K562 (cell line): ENCODE results near the gene MACROD2. TPM values are rescaled to one million over a fixed set of nuclear protein-coding genes. Genes with fewer than 3 reads are reported as not detected.

Source experiments
- ATAC-seq: fragments of 200-7000 bp; cut with Tn5 transposase; 3 replicates; pipeline ENCODE4 v1.9.1; 2020; ENCODE audit warnings: moderate library complexity
- BruUV-seq: library from RNA; stranded (reverse); fragments of 400-500 nt; replicated peaks from 2 replicates; lab custom pipeline; 2021; lab: Mats Ljungman, UMichigan
- CTCF ChIA-PET: fragments of 300-600 bp; formaldehyde crosslinking; extraction: SDS; loops from one replicate; lab custom pipeline; 2021; ENCODE audit warnings: low intra/inter-chr PET ratio; lab: Yijun Ruan, JAX
- POLR2A ChIA-PET: fragments of 300-600, 350-650 bp; sonication (Branson Sonifier 250); formaldehyde crosslinking; extraction: SDS; loops from one replicate; lab custom pipeline; 2021; ENCODE audit warnings: antibody characterized with exemption, inconsistent platforms; lab: Yijun Ruan, JAX
- DNase-seq, 4 experiments: peaks; one replicate each; pipeline versions ENCODE4 v3.0.0 to v3.0.0-alpha.2; 2011 to 2018; ENCODE audit warnings: low spot score in 3 of 4, mixed read lengths in 3 of 4; ENCODE audit errors: extremely low read depth in 1 of 4
- FAIRE-seq: peaks from 2 replicates; lab custom pipeline; 2011; peaks lifted over from hg19 to GRCh38; lab: Jason Lieb, UNC
- H2AFZ ChIP-seq: 2 replicates; pipeline ENCODE4 v1.6.0; 2011; ENCODE audit warnings: low read depth, low read length, control low read depth, inconsistent platforms
- H3K27ac ChIP-seq: fragments of 200-600 bp; 3 replicates; pipeline ENCODE4 v1.8.0; 2011; ENCODE audit warnings: low read depth, mild to moderate bottlenecking, control low read depth, inconsistent platforms, low read length, moderate library complexity, mixed read lengths; ENCODE audit errors: extremely low read depth
- H3K27me3 ChIP-seq, 2 experiments: fragments of 300-600 bp in 1 of 2; 2 replicates in 1 of 2; 3 replicates in 1 of 2; pipeline versions ENCODE4 v1.6.0 to v1.8.0; 2011; ENCODE audit warnings: inconsistent platforms in 2 of 2, low read length in 2 of 2, mild to moderate bottlenecking in 1 of 2, mixed read lengths in 1 of 2, moderate library complexity in 1 of 2; ENCODE audit not compliant: control insufficient read depth in 2 of 2, insufficient read depth in 2 of 2
- H3K36me3 ChIP-seq: fragments of 300-600 bp; 3 replicates; pipeline ENCODE4 v1.8.0; 2011; ENCODE audit warnings: mild to moderate bottlenecking, low read length, inconsistent platforms; ENCODE audit not compliant: control insufficient read depth, insufficient read depth
- H3K4me1 ChIP-seq, 2 experiments: fragments of 200-600 bp in 1 of 2; replicated peaks in 1 of 2; 2 replicates in 1 of 2; 3 replicates in 1 of 2; pipeline versions ENCODE4 v1.5.1 to v1.8.0; 2011; ENCODE audit warnings: inconsistent platforms in 2 of 2, low read length in 2 of 2, mild to moderate bottlenecking in 1 of 2, mixed read lengths in 1 of 2, moderate library complexity in 1 of 2; ENCODE audit not compliant: control insufficient read depth in 2 of 2, insufficient read depth in 2 of 2
- H3K4me2 ChIP-seq: 2 replicates; pipeline ENCODE4 v1.6.1; 2011; ENCODE audit warnings: low read length, control low read depth, inconsistent platforms, mixed read lengths; ENCODE audit not compliant: insufficient read depth
- H3K4me3 ChIP-seq: fragments of 200-600 bp; sonication (generic), shearing (Covaris generic); 2 replicates; pipeline ENCODE4 v1.5.1; 2016; ENCODE audit warnings: control low read depth, inconsistent platforms
- H3K79me2 ChIP-seq: fragments of 200-600 bp; 3 replicates; pipeline ENCODE4 v1.8.0; 2011; ENCODE audit warnings: low read length, inconsistent platforms; ENCODE audit not compliant: control insufficient read depth, insufficient read depth
- H3K9ac ChIP-seq, 2 experiments: 2 replicates each; pipeline versions ENCODE4 v1.6.0 to v1.6.1; 2011; ENCODE audit warnings: low read depth in 2 of 2, low read length in 2 of 2, control low read depth in 1 of 2, inconsistent platforms in 1 of 2, mild to moderate bottlenecking in 1 of 2, mixed read lengths in 1 of 2; ENCODE audit not compliant: insufficient read depth in 1 of 2
- H3K9me1 ChIP-seq: one replicate; pipeline ENCODE4 v1.6.0; 2011; ENCODE audit warnings: inconsistent platforms, mild to moderate bottlenecking, low read length, moderate library complexity; ENCODE audit not compliant: control insufficient read depth, insufficient read depth
- H3K9me3 ChIP-seq: replicated peaks from 2 replicates; pipeline ENCODE4 v1.5.1; 2011; ENCODE audit warnings: low read depth, low read length, inconsistent platforms; ENCODE audit not compliant: control insufficient read depth, insufficient read depth
- H4K20me1 ChIP-seq: replicated peaks from 2 replicates; pipeline ENCODE4 v1.6.1; 2011; ENCODE audit warnings: low read length, inconsistent platforms, mixed read lengths; ENCODE audit not compliant: control insufficient read depth, insufficient read depth
- CBX3 ChIP-seq, 2 experiments: IDR thresholded peaks; 1 replicate in 1 of 2; 2 replicates in 1 of 2; pipeline ENCODE4 v1.6.1; 2012; ENCODE audit warnings: inconsistent platforms in 2 of 2, low read length in 2 of 2, borderline replicate concordance in 1 of 2, control low read depth in 1 of 2
- CBX5 ChIP-seq: IDR thresholded peaks from 2 replicates; pipeline ENCODE4 v1.6.1; 2014; ENCODE audit warnings: low read depth, borderline replicate concordance
- EP400 ChIP-seq: fragments of 450-650 bp; IDR thresholded peaks from 2 replicates; pipeline ENCODE4 v1.6.1; 2017; ENCODE audit warnings: antibody characterized with exemption, mild to moderate bottlenecking, moderate library complexity
- MCM5 ChIP-seq: fragments of 450-650 bp; IDR thresholded peaks from 2 replicates; pipeline ENCODE4 v1.6.1; 2016; ENCODE audit warnings: low read depth
- MTA3 ChIP-seq: fragments of 450-650 bp; formaldehyde crosslinking; IDR thresholded peaks from 2 replicates; pipeline ENCODE4 v1.6.1; 2017; ENCODE audit warnings: mild to moderate bottlenecking, borderline replicate concordance
- PRPF4 ChIP-seq: fragments of 200-400 bp; formaldehyde crosslinking; IDR thresholded peaks from one replicate; pipeline ENCODE4 v1.6.1; 2017; ENCODE audit warnings: low read length, low read depth, mild to moderate bottlenecking; ENCODE audit not compliant: insufficient read depth, poor library complexity, severe bottlenecking
- RBM34 ChIP-seq: fragments of 200-400 bp; formaldehyde crosslinking; IDR thresholded peaks from 2 replicates; pipeline ENCODE4 v1.6.1; 2018; ENCODE audit warnings: low read length, borderline replicate concordance; ENCODE audit not compliant: insufficient read depth
- SRSF1 ChIP-seq: fragments of 200-400 bp; formaldehyde crosslinking; IDR thresholded peaks from 2 replicates; pipeline ENCODE4 v1.6.1; 2017; ENCODE audit warnings: mild to moderate bottlenecking, low read depth, low read length, moderate library complexity
- TSHZ1 ChIP-seq: fragments of 250-450 bp; sonication (Bioruptor Pico); IDR thresholded peaks from 2 replicates; pipeline ENCODE4 v1.4.0; 2020; ENCODE audit warnings: mild to moderate bottlenecking, moderate library complexity
- USF1 ChIP-seq: sonication (generic); formaldehyde crosslinking; IDR thresholded peaks from 2 replicates; pipeline ENCODE4 v1.9.0; 2022; ENCODE audit warnings: mild to moderate bottlenecking, missing genetic modification reagents
- ZKSCAN1 ChIP-seq: fragments of 150-350 bp; IDR thresholded peaks from 2 replicates; pipeline ENCODE4 v1.6.1; 2016; ENCODE audit warnings: low read depth, low read length
- ZNF12 ChIP-seq: sonication (generic); formaldehyde crosslinking; IDR thresholded peaks from 2 replicates; pipeline ENCODE4 v1.4.0; 2020; ENCODE audit warnings: mild to moderate bottlenecking, missing genetic modification reagents
- ZNF143 ChIP-seq: sonication (generic); formaldehyde crosslinking; IDR thresholded peaks from 2 replicates; pipeline ENCODE4 v1.9.0; 2022; ENCODE audit warnings: mild to moderate bottlenecking, missing genetic modification reagents
- ZNF445 ChIP-seq: fragments of 250-450 bp; sonication (Bioruptor Pico); IDR thresholded peaks from 2 replicates; pipeline ENCODE4 v1.4.0; 2020; ENCODE audit warnings: low read depth, mild to moderate bottlenecking, moderate library complexity
- ZSCAN32 ChIP-seq: fragments of 450-650 bp; formaldehyde crosslinking; IDR thresholded peaks from 2 replicates; pipeline ENCODE4 v1.4.0; 2020; ENCODE audit warnings: mild to moderate bottlenecking, moderate library complexity
- WGBS: fragments of 100-300 bp; shearing (Covaris generic); methylation state at CpG from one replicate; pipeline ENCODE4 v1.1.6; 2016; ENCODE audit warnings: low coverage, mixed read lengths; ENCODE audit not compliant: insufficient coverage; ENCODE audit errors: missing lambda C conversion rate; 5-methylcytosine and 5-hydroxymethylcytosine counted together
- in situ Hi-C: fragments of 300-500 bp; cut with MboI; formaldehyde crosslinking; loops from 4 replicates; pipeline ENCODE4 v1.15.0; 2018; ENCODE audit warnings: inconsistent platforms, mixed read lengths
- intact Hi-C: fragments of 100-400 bp; cut with micrococcal nuclease; formaldehyde crosslinking; loops from 2 replicates; pipeline ENCODE4 v1.14.2; 2022
- polyA plus RNA-seq, 8 experiments: library from polyadenylated mRNA; depleted of rRNA in 4 of 8; stranded (reverse) in 5 of 8; unstranded in 3 of 8; fragments of >200 nt; fragmentation: Nextera tagmentation in 2 of 8; fragmentation: Illumina TruSeq in 1 of 8; extraction: Ambion mirVana in 2 of 8; extraction: Trizol in 1 of 8; gene quantifications; 2 replicates each; pipeline versions ENCODE4 v1.2.1 to v1.2.3, GENCODE V29; 2011 to 2014; ENCODE audit warnings: inconsistent platforms in 1 of 8, missing spikeins in 1 of 8
- total RNA-seq, 7 experiments: library from RNA; depleted of rRNA in 6 of 7; stranded (reverse); fragments of >200 nt in 6 of 7; fragmentation: Illumina TruSeq in 2 of 7; extraction: Trizol in 2 of 7; gene quantifications; 2 replicates each; pipeline versions ENCODE4 v1.2.1 to v1.2.3, GENCODE V29; 2011 to 2021; ENCODE audit warnings: low replicate concordance in 1 of 7
- TF ChIP-seq, protein P1 (sequence below): fragments of 250-450 bp; sonication (Bioruptor Pico); IDR thresholded peaks from 2 replicates; pipeline ENCODE4 v1.4.0; 2020; ENCODE audit warnings: mild to moderate bottlenecking, moderate library complexity
- TF ChIP-seq, protein P2 (sequence below): fragments of 450-650 bp; IDR thresholded peaks from 2 replicates; pipeline ENCODE4 v1.6.1; 2018; ENCODE audit warnings: mild to moderate bottlenecking, low read depth; ENCODE audit not compliant: partially characterized antibody

MACROD2 gene
- total and polyA plus RNA-seq, 9 of the 15 experiments (the other 6 are each of a cell fraction or from before 2014, with no cell fraction given), result not detected

GRCh38 chr20:14966203-14966602, 970.9 kb downstream of the MACROD2 start:
- Histone ChIP-seq H3K9ac (no peak overlapping the region), H3K27me3 (no peaks in the 10 kb centered on the region), H3K9me1 (no peaks in the 10 kb centered on the region), H3K4me2 (no peak overlapping the region), H3K4me1 (no peaks in the 10 kb centered on the region), H2AFZ (no peak overlapping the region), H3K4me3 (no peak overlapping the region), H3K79me2 (no peaks in the 10 kb centered on the region), H4K20me1 (no peaks in the 10 kb centered on the region), H3K36me3 (no peaks in the 10 kb centered on the region), H3K27ac (no peak overlapping the region), H3K9me3 (no peaks in the 10 kb centered on the region)
- no TSS peak for BruUV-seq
- no peak for ATAC-seq
- in situ Hi-C loops (no loop called here), intact Hi-C loops (no loop called here)
- WGBS, result 3% methylated on average over 3 of the region's 3 CpGs
- DNase-seq, result no peak
- ChIA-PET POLR2A (no interaction called here), CTCF (no interaction called here)
- no peak for FAIRE-seq
- TF ChIP-seq RBM34 (no peak), ZNF12 (CRISPR knock-in tag) (no peak), EP400 (no peak), USF1 (no peak), TSHZ1 (no peak), CBX5 (no peak), MTA3 (no peak), ZSCAN32 (no peak), MCM5 (no peak), ZNF445 (CRISPR knock-in tag) (no peak), ZNF143 (no peak), CBX3 (IDR thresholded peaks at IDR 0.05; ENCODE audit: borderline replicate concordance in 1 of 2, low read length in 2 of 2) (no peak), PRPF4 (no peak), ZKSCAN1 (no peak), SRSF1 (no peak)
- TF ChIP-seq, protein P1, sequence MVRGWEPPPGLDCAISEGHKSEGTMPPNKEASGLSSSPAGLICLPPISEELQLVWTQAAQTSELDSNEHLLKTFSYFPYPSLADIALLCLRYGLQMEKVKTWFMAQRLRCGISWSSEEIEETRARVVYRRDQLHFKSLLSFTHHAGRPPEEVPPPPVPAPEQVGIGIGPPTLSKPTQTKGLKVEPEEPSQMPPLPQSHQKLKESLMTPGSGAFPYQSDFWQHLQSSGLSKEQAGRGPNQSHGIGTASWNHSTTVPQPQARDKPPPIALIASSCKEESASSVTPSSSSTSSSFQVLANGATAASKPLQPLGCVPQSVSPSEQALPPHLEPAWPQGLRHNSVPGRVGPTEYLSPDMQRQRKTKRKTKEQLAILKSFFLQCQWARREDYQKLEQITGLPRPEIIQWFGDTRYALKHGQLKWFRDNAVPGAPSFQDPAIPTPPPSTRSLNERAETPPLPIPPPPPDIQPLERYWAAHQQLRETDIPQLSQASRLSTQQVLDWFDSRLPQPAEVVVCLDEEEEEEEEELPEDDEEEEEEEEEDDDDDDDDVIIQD (CRISPR knock-in tag), result no peak
- TF ChIP-seq, protein P2, sequence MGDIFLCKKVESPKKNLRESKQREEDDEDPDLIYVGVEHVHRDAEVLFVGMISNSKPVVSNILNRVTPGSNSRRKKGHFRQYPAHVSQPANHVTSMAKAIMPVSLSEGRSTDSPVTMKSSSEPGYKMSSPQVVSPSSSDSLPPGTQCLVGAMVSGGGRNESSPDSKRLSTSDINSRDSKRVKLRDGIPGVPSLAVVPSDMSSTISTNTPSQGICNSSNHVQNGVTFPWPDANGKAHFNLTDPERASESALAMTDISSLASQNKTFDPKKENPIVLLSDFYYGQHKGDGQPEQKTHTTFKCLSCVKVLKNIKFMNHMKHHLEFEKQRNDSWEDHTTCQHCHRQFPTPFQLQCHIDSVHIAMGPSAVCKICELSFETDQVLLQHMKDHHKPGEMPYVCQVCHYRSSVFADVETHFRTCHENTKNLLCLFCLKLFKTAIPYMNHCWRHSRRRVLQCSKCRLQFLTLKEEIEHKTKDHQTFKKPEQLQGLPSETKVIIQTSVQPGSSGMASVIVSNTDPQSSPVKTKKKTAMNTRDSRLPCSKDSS, result no peak
